GM18502 (cell line): ENCODE data around the gene PTGER3.

Experiments
- ATAC-seq: cut with Tn5 transposase; IDR thresholded peaks from one replicate; pipeline ENCODE4 v1.9.1; 2021; ENCODE audit warnings: mild to moderate bottlenecking; ENCODE audit not compliant: unreplicated experiment, poor library complexity

Gene PTGER3

GRCh38 chr1:71047635-71048607, at the start of gene PTGER3:
TSS of gene PTGER3 (minus strand) at chr1:71047816. CDS start at chr1:71047577, 239 bp downstream.
- peak; percentile 37 for ATAC-seq

DNA sequence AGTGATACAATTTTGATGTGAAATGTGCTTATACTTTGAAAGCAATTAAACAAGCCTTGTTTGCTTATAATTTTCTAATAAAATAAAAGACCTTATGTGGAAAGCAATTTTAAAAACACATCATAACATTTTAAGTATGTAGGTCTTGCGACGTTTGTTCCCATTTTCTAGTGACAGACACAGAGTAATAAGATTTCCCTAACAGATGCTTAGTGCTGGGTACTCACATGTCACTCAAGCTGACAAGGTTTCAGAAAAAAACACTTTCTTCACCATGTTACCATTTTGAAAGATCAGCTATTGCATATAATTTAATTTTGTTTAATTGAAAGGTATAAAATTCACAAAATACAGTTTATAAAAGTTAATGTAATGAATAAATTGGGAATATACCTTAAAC, 47.3 kb upstream of the PTGER3 start:
- ATAC-seq: no peak

DNA sequence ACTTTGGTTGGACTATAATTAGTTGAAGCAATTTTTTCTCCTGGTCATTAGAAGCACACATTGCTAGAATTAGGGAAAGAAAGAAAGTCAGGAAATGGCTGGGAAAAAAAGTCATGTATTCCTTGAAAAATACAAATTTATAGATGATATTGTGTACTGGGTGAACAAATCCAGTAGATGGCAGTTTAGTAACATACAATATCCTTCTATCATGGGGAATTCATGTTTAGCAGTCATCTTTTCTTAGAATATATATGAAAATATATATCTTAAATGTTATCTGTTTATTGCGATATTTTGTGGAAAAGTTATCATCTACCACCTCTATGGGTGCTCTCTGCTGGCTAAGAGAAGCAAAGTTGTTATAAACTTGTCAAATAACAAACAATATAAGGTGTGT, 46.3 kb upstream of the PTGER3 start:
- ATAC-seq: no peak

GRCh38 chr1:71089536-71090270, 42.1 kb upstream of the PTGER3 start:
- ATAC-seq: no peak

DNA sequence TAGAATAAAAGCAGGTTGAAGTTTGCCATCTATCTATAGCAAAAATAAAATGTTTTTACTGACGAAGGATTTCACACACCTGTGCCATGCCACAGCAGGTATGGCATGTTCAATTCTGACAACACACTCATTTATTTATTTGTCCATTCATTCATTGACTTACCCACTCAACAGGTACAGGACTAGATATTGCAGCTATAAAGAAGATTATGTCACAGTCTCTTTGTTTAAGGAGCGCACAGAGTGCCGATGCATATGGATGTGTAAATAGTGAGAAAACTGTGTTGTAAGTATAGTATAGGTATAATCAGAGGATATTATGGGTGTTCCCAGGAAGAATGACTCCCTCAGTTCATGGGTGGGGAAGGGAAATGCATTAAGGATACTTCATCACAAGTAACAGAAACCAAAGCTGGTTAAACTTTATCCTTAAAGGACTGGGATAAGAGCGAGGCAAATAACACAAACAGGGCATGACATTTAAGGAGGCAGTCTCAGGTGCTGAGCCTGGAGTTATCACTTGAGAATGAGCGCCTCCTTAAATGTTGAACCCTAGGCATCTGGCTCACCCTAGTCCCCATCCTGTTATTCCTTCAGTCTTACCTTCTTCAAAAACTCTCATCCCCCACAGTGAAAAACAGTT, 41.1 kb upstream of the PTGER3 start:
- ATAC-seq: no peak

- no peak for ATAC-seq
These were observed 40.1 kb upstream of the PTGER3 start for GRCh38 chr1:71087713-71088112.

DNA sequence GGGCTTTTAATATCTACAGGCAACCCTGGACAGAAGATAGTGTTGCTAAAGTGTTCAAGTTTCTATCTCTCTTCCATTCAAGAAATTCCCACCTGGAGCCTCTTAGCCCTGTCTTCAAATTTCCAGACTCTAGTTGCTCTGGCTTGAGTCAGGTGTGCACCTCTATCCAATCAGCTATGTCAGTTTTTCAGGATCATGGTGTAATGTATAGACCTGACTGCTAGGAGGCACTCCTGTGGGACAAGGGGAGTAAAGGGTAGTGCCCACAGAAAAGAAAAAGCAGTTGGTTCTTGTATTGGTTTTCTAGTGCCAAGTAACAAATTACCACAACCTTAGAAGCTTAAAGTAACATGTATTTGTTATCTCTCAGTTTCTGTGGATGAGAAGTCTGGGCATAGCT, 39.4 kb upstream of the PTGER3 start:
- no peak for ATAC-seq

DNA sequence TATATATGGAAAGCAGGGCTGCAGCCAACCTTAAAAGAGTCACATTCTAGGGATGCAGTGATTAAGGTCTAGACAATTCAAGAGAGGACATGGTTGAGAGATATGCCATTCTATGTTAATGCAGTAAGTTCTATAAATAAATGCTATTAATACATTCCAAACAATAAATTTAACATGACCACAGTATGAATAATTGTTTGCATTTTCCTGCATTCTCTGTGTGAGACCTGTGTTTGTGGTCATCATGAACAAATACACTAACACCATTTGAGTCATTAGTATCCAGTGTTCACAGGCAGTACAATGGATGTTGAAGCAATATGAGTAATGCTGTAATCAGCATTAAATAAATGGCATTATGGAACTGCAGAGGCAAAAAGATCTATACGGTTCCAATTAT, 38.7 kb upstream of the PTGER3 start:
- no peak for ATAC-seq

- no peak for ATAC-seq
These were observed 35.7 kb upstream of the PTGER3 start for GRCh38 chr1:71083271-71083670.

DNA sequence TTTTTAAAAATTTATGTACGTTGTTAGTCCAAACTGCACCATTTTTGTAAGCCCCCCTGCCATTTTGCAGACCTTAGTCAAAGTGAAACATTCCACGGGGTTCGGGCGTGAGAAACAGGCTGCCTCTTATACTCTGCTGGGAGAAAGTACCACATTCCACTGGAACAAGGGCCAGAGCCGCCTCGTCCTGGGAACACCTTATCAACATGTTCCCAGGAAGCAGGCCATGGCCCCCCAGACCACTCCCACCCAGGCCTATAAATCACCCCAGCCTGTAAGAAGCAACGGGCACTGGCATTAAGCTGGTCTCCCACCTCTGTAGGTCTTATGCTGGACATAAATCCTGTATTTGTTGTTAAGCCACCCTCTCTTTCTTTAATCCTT, 34.1 kb upstream of the PTGER3 start:
- ATAC-seq: no peak

DNA sequence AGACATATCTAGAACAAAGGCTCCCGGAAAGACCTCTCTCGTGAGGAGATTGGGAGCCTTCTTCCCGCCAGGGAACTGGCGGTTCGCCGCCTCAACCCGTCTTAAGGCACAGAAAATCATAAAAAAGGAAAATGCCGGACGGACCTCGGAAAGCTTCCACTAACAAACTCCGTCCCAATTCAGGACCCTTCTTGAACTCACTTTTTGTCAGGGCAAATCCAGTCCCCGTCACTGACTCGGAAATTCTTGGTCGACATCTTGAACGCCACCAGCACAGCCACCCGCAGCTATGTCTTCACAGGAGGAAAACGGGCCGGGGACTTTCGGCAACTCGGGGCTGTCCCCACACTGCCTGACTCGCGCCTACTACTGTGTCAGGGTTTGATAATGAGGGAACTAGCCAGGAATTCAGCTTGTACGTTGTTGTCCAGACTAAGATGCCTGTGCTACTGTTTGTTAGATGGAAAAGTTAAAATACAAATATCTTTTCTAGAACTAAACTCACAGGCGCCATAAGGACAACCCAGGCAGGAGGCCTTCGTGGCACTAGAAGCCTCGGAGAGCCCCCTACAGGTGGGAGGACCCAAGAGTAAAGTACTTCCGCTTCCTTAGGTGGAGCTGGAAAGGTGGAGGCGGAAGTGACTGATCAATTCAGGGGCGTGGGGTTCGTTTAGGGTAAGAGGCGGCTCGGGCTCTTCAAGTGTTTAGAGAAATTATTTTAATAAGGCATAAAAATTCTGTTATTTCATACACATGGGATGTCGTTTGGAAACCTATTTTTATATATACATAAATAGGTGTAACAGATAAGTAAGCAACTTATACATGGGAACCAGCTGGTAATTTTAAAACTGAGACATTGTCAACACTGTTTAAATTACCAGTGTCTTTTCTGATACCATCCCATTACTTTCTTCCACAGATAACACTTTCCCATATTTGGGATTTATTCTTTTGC, 33.4 kb upstream of the PTGER3 start, which contains the start of gene ZRANB2:
ZRANB2 (minus strand) TSS at position 297 of the 958 bp plus-strand sequence; CDS start at position 257, 40 bp downstream.
- ATAC-seq: peak; percentile 99

DNA sequence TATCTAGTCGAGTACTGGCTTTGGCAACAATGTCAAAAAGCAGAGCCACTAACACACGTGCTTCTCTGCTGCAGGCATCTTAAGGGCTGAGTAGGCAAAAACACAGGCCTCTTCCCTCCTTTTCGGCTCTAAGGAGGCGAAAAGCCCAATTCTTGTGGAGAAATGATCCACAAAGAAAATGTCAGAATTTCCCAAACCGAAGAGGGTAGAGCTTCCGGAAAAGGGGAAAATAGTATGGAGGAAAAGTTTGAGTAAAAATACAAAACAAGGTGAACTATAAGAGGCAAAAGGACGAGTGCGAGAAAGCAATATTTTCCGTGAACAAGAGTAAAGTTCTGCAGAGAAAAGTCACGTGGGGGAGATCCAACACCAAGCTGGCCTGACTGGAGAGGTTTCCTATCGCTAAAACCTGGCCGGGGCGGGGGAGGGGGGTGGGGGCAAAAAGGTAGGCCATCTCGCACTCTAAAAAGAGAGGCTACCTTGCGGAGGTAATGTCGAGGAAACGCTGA, 32.7 kb upstream of the PTGER3 start:
- peak; percentile 28 for ATAC-seq

DNA sequence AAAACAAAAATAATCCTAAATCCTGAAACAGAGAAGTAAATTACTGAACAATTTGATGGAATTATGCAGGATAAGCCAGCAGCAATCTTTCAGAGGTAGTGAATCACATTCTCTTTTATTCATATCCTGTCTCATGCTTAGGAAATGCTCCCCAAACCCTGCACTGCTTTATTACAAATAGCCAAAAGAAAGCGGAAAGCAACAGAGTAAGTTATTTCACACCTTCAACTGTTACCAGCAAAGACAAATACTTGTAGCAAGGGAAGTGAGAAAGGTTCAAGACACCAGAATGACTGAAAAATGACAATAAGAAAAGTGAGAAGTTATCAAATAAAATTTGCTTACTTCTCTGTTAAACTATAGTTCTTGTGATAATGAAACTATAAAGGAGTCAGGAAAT, 27.1 kb upstream of the PTGER3 start:
- ATAC-seq: no peak

DNA sequence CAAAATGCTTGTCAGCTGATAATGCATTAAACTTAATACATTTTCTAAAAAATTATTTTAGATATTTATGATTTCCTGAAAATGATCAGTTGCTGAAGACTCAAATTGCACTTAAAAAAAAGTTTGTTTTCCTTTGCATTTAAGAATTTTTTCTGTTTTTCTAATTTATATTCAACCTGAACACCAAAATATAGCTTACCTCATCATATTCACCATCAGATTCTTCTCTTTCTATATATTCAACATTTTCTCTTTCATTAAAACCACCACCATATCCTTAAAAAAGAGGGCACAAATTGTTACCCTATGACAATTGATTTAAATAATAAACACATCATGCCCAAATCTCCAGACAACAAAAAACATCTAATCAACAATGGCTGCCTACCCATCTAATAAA, 24.7 kb upstream of the PTGER3 start:
- no peak for ATAC-seq

GRCh38 chr1:71071720-71072119, 24.1 kb upstream of the PTGER3 start:
- no peak for ATAC-seq

- peak; percentile 93 for ATAC-seq
These were observed 21.0 kb upstream of the PTGER3 start for GRCh38 chr1:71068325-71069240.

GRCh38 chr1:71054791-71055190, 7.2 kb upstream of the PTGER3 start:
- no peak for ATAC-seq

- no peak for ATAC-seq
These were observed 6.7 kb upstream of the PTGER3 start for GRCh38 chr1:71054281-71054731.
